Hepatocyte (in vitro differentiated cells): ENCODE results near the gene CDC37L1. TPM values are rescaled to one million over a fixed set of nuclear protein-coding genes. Genes with fewer than 3 reads are reported as not detected.
A peak's percentile ranks its signal among the peaks of the same experiment; 100 is the strongest.

Source experiments
- DNase-seq: peaks from one replicate; pipeline ENCODE4 v3.0.0-alpha.2; 2016; ENCODE audit warnings: low spot score
- H2AFZ ChIP-seq: fragments of 200-600 bp; sonication (generic); 2 replicates; pipeline ENCODE4 v1.6.0; 2016; ENCODE audit warnings: antibody characterized with exemption, mild to moderate bottlenecking
- H3K27ac ChIP-seq: fragments of 200-600 bp; sonication (generic); 2 replicates; pipeline ENCODE4 v1.5.1; 2016; ENCODE audit warnings: mild to moderate bottlenecking
- H3K27me3 ChIP-seq: fragments of 200-600 bp; sonication (generic); 2 replicates; pipeline ENCODE4 v1.6.1; 2016
- H3K36me3 ChIP-seq: fragments of 200-600 bp; sonication (generic); replicated peaks from 2 replicates; pipeline ENCODE4 v1.5.1; 2016; ENCODE audit warnings: low read depth; ENCODE audit not compliant: insufficient read depth
- H3K4me1 ChIP-seq: fragments of 200-600 bp; sonication (generic); 2 replicates; pipeline ENCODE4 v1.5.1; 2016; ENCODE audit warnings: mild to moderate bottlenecking, moderate library complexity; ENCODE audit not compliant: insufficient read depth
- H3K4me2 ChIP-seq: fragments of 200-600 bp; sonication (generic); 2 replicates; pipeline ENCODE4 v1.6.0; 2016
- H3K4me3 ChIP-seq: fragments of 200-600 bp; sonication (generic); 2 replicates; pipeline ENCODE4 v1.5.1; 2016; ENCODE audit warnings: mild to moderate bottlenecking
- H3K79me2 ChIP-seq: fragments of 200-600 bp; sonication (generic); 2 replicates; pipeline ENCODE4 v1.6.0; 2017; ENCODE audit warnings: mild to moderate bottlenecking
- H3K9me2 ChIP-seq: fragments of 200-600 bp; sonication (generic); replicated peaks from 2 replicates; pipeline ENCODE4 v1.6.0; 2017; ENCODE audit warnings: mild to moderate bottlenecking; ENCODE audit not compliant: insufficient read depth
- H3K9me3 ChIP-seq: fragments of 200-600 bp; sonication (generic); 2 replicates; pipeline ENCODE4 v1.5.1; 2016; ENCODE audit warnings: low read depth, mild to moderate bottlenecking
- H4K20me1 ChIP-seq: fragments of 200-600 bp; sonication (generic); 2 replicates; pipeline ENCODE4 v1.6.0; 2016; ENCODE audit warnings: mild to moderate bottlenecking; ENCODE audit not compliant: insufficient read depth, poor library complexity, severe bottlenecking
- CTCF ChIP-seq: fragments of 200-600 bp; sonication (generic); IDR thresholded peaks from 2 replicates; pipeline ENCODE4 v1.5.1; 2016; ENCODE audit warnings: antibody characterized with exemption, mild to moderate bottlenecking; ENCODE audit not compliant: poor library complexity
- EZH2 ChIP-seq: fragments of 200-600 bp; sonication (generic); IDR thresholded peaks from 2 replicates; pipeline ENCODE4 v1.6.1; 2016; ENCODE audit warnings: antibody characterized with exemption, mild to moderate bottlenecking, borderline replicate concordance
- EZH2phosphoT487 ChIP-seq: fragments of 200-600 bp; sonication (generic); IDR thresholded peaks from one replicate; pipeline ENCODE4 v1.6.1; 2018; ENCODE audit warnings: antibody characterized with exemption, mild to moderate bottlenecking, low read depth, moderate library complexity; ENCODE audit not compliant: unreplicated experiment, severe bottlenecking
- WGBS: methylation state at CpG from one replicate; pipeline ENCODE4 v1.1.6; 2016; ENCODE audit warnings: low lambda C conversion rate; ENCODE audit errors: missing lambda C conversion rate; 5-methylcytosine and 5-hydroxymethylcytosine counted together
- polyA plus RNA-seq: library from polyadenylated mRNA; unstranded; fragments of >200 nt; fragmentation: Nextera tagmentation; extraction: Ambion mirVana; gene quantifications from 2 replicates; pipeline ENCODE4 v1.2.1, GENCODE V29; 2016
- total RNA-seq: library from RNA; depleted of rRNA; stranded (reverse); fragments of >200 nt; gene quantifications from 2 replicates; pipeline ENCODE4 v1.2.3, GENCODE V29; 2014

CDC37L1 gene
- total and polyA plus RNA-seq, 2 experiments from 2014 or later: 17.2 to 25.5 TPM

- H3K27ac ChIP-seq: peak overlapping the region; percentile 98
Measured at GRCh38 chr9:4677392-4677791, 2.0 kb upstream of the CDC37L1 start.

GRCh38 chr9:4678679-4679267 is 596 bp upstream of the CDC37L1 start:
- TF ChIP-seq EZH2 (no peak), EZH2phosphoT487 (no peak), CTCF (no peak)
- Histone ChIP-seq H3K27me3 (no peaks in the 10 kb centered on the region), H3K4me1 (peaks cover 22% of the 10 kb centered on the region), H3K4me2 (peak overlapping the region; percentile 80), H3K79me2 (peaks cover 37% of the 10 kb centered on the region), H3K27ac (peak overlapping the region; percentile 98), H4K20me1 (no peaks in the 10 kb centered on the region), H3K9me3 (no peaks in the 10 kb centered on the region), H2AFZ (peak overlapping the region; percentile 38), H3K9me2 (no peaks in the 10 kb centered on the region), H3K36me3 (no peaks in the 10 kb centered on the region), H3K4me3 (peak overlapping the region; percentile 48)
- 2% methylated on average over 16 of the region's 16 CpGs for WGBS
- peak; percentile 30 for DNase-seq

More at GRCh38 chr9:4677392-4677791, 2.0 kb upstream of the CDC37L1 start:
- Histone ChIP-seq H2AFZ (peak overlapping the region; percentile 61), H3K4me3 (no peak overlapping the region), H3K4me2 (peak overlapping the region; percentile 80), H3K4me1 (peaks cover 22% of the 10 kb centered on the region), H4K20me1 (no peaks in the 10 kb centered on the region), H3K36me3 (no peaks in the 10 kb centered on the region), H3K9me3 (no peaks in the 10 kb centered on the region), H3K79me2 (peaks cover 25% of the 10 kb centered on the region), H3K27me3 (no peaks in the 10 kb centered on the region), H3K9me2 (no peaks in the 10 kb centered on the region)
- 96% methylated on average over 3 of the region's 3 CpGs for WGBS
- DNase-seq: no peak
- TF ChIP-seq EZH2: no peak
- TF ChIP-seq EZH2phosphoT487: no peak
- TF ChIP-seq CTCF: no peak

- WGBS: 1% methylated on average over 10 of the region's 10 CpGs
- no peak for TF ChIP-seq EZH2
- TF ChIP-seq EZH2phosphoT487: no peak
- TF ChIP-seq CTCF: no peak
- DNase-seq: peak; percentile 16
- peaks cover 50% of the 10 kb centered on the region for H3K79me2 ChIP-seq
- peaks cover 22% of the 10 kb centered on the region for H3K4me1 ChIP-seq
- H3K9me2 ChIP-seq: no peaks in the 10 kb centered on the region
- H3K27me3 ChIP-seq: no peaks in the 10 kb centered on the region
- no peaks in the 10 kb centered on the region for H3K36me3 ChIP-seq
- peak overlapping the region; percentile 85 for H3K4me2 ChIP-seq
- no peaks in the 10 kb centered on the region for H4K20me1 ChIP-seq
- H2AFZ ChIP-seq: peak overlapping the region; percentile 27
- no peaks in the 10 kb centered on the region for H3K9me3 ChIP-seq
- H3K27ac ChIP-seq: peak overlapping the region; percentile 98
- H3K4me3 ChIP-seq: peak overlapping the region; percentile 62
Measured at GRCh38 chr9:4680173-4680525, 780 bp downstream of the CDC37L1 start.
